ENCODE results near the gene OGFR.
A peak's percentile ranks its signal among the peaks of the same experiment; 100 is the strongest.

OGFR gene

DNA sequence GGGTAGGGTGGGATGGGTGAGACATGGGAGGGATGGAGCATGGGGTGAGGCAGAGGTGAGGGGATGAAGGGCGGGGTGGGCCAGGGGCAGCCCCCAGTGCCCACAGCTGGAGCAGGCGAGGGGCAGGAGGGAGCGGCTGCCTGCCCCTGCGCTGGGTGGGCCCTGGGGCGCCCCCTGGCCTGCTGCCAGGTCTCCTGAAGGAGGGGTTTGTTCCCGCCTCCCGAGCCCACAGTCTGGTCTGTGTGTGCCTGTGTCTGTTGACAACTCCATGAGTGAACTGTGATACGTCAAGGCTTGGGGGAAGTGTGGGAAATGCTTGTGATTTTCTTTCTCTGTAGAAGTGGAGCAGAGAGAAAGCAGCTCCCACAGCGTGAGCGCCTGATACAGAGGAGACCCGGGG lies 19.2 kb upstream of the OGFR start:
- DNase-seq, result no peak

GRCh38 chr20:62786157-62786556 lies 18.5 kb upstream of the OGFR start:
- no peak for DNase-seq

DNA sequence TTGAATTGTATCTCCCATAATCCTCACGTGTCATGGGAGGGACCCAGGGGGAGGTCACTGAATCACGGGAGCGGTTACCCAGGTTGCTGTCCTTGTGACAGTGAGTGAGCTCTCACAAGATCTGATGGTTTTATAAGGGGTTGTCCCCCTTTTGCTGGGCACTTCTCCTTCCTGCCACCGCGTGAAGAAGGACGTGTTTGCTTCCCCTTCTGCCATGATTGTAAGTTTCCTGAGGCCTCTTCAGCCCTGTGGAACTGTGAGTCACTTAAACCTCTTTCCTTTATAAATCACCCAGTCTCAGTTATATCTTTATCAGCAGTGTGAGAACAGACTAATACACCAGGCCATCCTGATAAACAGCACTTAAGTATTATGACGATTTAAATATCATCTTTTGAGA lies 17.3 kb upstream of the OGFR start:
- no peak for DNase-seq

GRCh38 chr20:62787866-62788265 lies 16.8 kb upstream of the OGFR start:
- no peak for DNase-seq

DNA sequence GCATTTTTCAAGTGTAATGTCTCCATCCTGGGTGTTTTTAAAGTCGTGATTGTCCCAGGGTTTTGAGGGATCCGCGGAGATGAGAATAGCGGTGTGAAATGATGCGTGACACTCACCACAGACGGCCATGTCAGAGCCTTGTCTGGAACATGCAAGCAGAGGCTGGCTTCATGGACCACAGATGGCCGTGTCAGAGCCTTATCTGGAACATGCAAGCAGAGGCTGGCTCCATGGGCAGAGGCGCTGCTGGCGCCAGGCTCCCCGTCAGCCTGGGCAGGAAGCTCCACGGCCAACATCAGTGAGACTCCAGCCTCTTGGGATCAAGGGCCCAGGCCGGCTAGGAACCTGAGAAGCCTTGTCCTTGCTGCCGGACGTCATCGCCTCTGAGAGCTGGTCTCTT lies 16.0 kb upstream of the OGFR start:
- DNase-seq, result no peak

- no peak for DNase-seq
These were observed 14.6 kb upstream of the OGFR start for GRCh38 chr20:62790075-62790474.

DNA sequence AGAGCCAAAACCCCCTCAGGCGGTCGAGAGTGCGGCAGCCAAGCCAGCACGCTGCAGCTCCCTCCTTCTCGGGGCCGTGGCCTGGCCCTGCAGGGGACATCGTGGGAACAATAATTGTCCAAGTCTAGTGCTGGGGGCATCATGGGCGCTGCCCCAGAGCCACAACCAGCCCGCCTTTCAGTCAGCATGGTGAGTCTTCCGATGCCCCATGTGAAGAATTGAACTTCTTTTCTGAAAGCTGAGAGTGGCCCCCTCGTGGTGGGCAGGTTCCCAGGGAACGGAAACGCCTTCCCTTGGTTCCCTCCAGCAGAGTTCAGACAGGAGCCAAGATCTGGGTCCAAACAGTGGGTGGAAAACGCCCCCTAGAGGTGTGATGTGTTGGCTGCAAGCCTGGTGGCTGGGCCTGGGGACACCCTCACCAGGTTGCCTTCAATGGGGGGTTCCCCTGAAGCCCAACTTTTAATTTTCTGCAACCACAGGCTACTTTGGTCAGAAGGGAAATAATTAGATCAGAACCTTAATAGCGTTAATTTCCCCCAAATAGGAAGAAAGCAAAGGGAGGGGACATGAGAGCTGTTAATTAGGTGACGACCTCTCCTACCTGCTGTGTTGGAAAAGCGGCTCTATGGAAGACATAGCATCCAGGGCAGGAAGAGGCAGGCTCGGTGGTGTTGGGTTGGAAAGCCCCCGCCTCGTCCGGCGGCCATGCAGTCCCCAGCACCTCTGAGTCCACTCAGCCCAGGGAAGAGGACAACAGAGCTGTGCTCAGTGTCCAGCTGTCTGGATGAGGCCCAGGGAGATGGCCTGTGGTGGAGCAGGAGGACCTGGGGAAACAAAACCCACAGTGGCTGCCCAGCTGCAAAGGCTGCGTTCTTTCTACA lies 13.1 kb upstream of the OGFR start:
- peak; percentile 47 for DNase-seq

DNA sequence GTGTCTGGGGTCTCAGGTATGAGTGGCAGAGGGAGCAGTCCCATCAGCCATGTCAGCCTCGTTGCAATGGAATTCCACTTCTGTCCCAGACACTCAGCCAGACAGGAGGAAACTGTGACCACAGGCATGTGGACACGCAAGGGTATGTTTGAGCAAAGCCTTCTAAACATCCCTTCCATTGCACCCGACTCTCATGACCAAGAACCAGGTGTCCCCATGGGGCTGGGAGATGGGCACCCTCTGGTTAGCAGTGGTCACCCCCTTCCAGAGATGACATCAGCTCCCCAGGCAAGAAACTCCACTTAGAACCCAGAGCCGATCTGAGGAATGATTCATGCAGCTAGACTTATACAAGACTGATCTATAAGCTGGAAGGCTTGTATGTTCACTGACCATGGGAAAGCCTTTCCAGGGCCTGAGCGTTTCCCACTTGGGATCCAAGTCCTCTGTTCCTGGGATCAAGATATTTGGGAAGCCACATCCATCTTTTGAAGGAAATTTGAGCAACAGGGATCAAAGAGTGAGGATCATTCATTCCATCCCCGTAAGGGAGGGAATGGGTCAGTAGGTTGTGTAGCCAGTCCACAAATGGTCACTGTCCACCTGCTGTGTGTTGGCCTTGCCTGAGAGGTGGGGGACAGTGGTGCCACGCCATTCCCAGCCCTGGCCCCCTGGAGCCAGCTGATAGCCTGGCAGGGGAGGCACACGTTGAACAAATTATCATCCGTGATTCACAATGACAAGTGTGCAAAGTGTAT lies 12.3 kb upstream of the OGFR start:
- DNase-seq, result no peak

DNA sequence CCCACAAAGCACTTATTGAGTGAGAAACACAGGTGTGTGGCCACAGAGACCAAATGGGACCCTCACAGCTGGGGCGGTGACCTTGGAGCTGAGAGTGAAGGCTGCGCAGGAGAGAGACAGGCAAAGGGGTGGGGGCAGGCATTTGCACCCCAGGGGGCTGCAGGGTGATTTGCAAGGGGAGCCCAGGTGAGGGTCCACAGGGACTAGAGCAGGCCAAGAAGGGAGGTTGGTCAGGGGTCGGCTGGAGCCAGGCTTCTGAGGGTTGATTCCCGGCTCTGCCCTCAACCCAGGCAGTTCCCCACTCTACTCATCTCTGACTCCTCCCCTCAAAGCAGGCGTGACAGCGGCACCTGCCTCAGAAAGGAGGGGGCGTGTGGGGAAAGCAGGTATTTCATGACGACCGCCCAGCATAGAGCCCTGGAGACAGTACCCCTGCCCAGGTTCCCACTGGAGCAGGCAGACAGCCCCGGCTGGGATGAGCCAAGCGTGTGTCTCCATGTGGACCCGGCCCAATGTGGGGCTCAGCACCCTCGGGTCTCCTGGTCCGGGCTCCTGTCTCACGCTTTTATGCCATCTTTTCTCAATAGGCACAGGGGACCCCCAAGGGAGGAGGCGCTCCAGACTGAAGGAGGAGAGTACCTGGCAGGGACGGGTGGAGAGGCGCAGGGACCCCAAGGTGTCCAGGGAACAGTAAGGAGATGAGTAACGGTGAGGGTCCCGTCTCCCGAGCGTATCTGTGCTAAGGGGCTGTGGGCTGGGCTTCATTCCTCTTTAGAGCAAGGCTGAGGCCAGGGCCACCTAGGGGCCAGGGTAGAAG lies 11.5 kb upstream of the OGFR start:
- peak; percentile 12 for DNase-seq

GRCh38 chr20:62793757-62794006 lies 11.0 kb upstream of the OGFR start:
- no peak for DNase-seq

DNA sequence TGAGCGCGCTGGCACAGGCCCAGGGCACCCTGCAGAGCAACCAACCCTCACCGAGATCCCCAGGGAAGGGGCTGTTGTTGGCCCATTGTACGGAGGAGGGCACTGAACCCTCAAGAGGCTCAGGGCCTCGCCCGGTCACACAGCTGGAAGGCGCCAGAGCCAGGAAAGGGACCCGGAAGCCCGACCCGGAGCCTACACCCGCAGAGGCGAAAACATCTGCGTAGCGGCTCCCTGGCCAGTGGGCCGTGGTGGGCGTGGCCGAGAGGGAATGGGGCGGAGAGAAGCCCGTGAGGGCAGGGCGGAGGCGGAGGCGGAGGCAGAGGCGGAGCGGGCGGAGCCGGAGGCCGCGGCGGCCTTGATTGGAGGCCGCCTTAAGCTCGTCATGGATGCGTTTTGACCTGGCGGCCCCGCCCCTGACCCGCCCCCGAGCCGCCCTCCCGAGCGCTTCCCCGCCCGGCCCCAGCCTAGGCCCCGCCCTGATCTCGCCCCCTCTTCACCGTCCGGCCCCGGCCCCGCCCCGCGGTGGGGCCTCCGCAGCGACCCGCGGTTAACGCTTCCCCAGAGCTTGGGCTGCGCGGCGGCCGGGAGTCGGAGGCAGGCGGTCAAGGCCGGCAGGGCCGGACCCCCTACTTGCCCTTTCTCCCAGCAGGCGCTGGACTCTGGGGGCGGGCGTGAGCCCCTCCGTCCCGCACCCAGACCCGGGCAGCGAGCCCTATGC lies 10.5 kb upstream of the OGFR start:
- peak; percentile 92 for DNase-seq

GRCh38 chr20:62795023-62795761 lies 9.4 kb upstream of the OGFR start:
- DNase-seq, result peak; percentile 59

DNA sequence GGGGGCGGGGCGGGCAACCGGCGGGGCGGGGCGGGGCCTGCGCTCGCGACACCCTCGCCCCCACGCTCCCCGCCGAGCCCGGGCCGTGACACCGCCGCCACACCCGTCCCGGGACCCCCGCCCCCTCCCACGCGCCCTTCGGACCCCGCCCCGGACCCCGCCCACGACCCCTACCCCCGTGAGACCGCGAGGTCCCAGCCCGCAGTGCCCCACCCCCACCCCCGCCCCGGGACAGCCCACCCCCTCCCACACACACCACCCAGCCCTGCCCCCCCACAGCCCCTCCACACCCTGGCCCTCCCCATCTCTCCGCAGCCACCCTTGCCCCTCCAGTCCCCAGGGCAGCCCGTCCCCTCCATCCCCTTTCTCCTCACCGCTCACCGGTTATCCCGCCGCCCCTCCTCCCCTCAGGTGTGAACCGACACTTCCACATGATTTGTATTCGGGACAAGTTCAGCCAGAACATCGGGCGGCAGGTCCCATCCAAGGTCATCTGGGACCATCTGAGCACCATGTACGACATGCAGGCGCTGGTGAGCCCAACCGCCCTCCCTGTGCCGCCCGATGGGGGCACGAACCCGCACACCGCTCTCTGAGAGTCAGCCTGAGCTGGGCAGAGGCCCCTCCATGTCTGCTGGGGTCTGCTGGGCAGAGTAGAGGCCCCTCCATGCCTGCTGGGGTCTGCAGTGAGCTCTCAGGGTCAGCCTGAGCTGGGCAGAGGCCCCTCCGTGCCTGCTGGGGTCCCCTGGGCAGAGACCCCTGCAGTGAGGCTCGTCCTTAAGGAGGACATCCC lies 7.7 kb upstream of the OGFR start:
- no peak for DNase-seq

DNA sequence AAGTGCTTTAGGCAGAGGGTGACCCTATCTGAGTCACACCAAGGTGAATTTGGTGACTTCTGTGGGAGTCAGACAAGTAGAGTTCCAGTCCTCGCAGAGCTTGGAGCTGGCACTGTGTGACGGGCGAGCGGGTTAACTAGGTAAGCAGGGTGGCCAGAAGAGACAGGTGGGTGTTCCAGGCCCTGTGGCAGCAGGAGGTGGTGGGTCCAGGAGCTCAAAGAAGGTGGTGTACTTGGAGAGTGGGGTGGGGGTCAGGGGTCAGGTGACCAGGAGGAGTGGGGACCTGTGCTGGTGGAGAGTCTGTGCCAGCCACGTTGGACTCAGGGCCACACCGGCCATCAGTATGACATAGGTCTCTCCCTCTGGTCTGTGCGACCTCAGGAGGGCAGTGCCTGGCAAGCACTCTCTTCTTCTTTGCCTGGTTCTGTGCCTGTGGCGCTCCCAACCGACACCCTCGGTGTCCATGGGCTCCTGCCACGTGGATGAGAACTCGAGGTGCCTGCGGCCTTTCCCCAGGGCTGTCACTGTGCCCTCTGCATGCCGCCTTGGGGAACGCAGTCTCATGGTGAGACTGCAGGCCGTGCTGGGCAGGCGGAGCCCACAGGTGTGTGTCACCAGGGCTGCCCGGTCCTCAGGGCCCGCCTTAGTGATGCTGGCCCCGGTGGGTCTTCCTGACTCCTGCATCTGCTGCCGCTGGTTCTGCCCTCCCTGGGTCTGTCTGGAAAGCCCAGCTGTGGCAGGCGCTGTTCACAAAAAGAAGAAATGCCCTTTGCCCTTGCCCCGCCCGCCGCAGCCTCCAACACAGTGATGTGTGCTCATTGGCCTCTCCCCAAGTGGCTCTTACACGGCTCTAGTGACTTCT lies 6.7 kb upstream of the OGFR start:
- DNase-seq, result no peak

- no peak for DNase-seq
These were observed 5.6 kb upstream of the OGFR start for GRCh38 chr20:62799036-62799435.

GRCh38 chr20:62799459-62799858 lies 5.2 kb upstream of the OGFR start:
- no peak for DNase-seq

DNA sequence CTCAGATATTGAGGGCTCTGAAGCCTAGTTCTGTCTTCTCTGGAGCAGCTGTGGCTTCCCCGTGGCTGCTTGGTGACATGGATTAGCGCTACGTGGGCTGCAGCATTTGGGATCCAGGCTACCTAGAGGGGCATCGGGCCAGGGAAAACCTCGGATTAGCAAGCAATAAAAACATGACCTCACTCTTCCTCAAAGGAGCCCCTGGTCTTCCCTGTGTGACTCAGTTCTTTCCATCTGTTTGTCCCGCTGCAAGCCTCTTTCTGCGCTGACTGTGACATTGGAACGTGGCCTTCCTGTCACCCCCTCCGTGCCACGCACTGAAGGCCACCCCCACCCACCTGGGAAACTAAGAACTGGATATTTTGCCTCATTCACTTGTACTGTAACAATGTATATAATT lies 4.8 kb upstream of the OGFR start:
- DNase-seq, result no peak

GRCh38 chr20:62800314-62801259 lies 4.0 kb upstream of the OGFR start:
- DNase-seq, result no peak

Data from effector CD8-positive, alpha-beta T cell (primary cell).